ENCODE measurements around the gene GAS7.

GAS7 gene

GRCh38 chr17:10198509-10199249 lies at the start of gene GAS7:
Gene GAS7 (minus strand): TSS chr17:10198606.
- no peak for DNase-seq

GRCh38 chr17:10247810-10248209 lies 49.4 kb upstream of the GAS7 start:
- no peak for DNase-seq

GRCh38 chr17:10243883-10244844 lies 45.8 kb upstream of the GAS7 start:
- DNase-seq, result no peak

- DNase-seq, result no peak
Observed at GRCh38 chr17:10241781-10242180, 43.4 kb upstream of the GAS7 start.

- DNase-seq, result no peak
Observed at GRCh38 chr17:10238661-10239060, 40.3 kb upstream of the GAS7 start.

GRCh38 chr17:10234033-10234432 lies 35.6 kb upstream of the GAS7 start:
- no peak for DNase-seq

- DNase-seq, result no peak
Observed at GRCh38 chr17:10233161-10233560, 34.8 kb upstream of the GAS7 start.

- DNase-seq, result no peak
Observed at GRCh38 chr17:10229181-10229580, 30.8 kb upstream of the GAS7 start.

- no peak for DNase-seq
Observed at GRCh38 chr17:10226930-10227695, 28.7 kb upstream of the GAS7 start.

GRCh38 chr17:10224582-10225195 lies 26.3 kb upstream of the GAS7 start:
- DNase-seq, result no peak

- DNase-seq, result no peak
Observed at GRCh38 chr17:10219193-10219592, 20.8 kb upstream of the GAS7 start.

GRCh38 chr17:10217916-10218315 lies 19.5 kb upstream of the GAS7 start:
- DNase-seq, result no peak

GRCh38 chr17:10216213-10216938 lies 18.0 kb upstream of the GAS7 start:
- no peak for DNase-seq

GRCh38 chr17:10215286-10215685 lies 16.9 kb upstream of the GAS7 start:
- DNase-seq, result no peak

- DNase-seq, result no peak
Observed at GRCh38 chr17:10211666-10212065, 13.3 kb upstream of the GAS7 start.

- no peak for DNase-seq
Observed at GRCh38 chr17:10210151-10210574, 11.8 kb upstream of the GAS7 start.

- no peak for DNase-seq
Observed at GRCh38 chr17:10208604-10209193, 10.3 kb upstream of the GAS7 start.

- DNase-seq, result no peak
Observed at GRCh38 chr17:10207153-10207552, 8.7 kb upstream of the GAS7 start.

- DNase-seq, result no peak
Observed at GRCh38 chr17:10205549-10206185, 7.3 kb upstream of the GAS7 start.

GRCh38 chr17:10201680-10202079 lies 3.3 kb upstream of the GAS7 start:
- DNase-seq, result no peak

- no peak for DNase-seq
Observed at GRCh38 chr17:10200645-10201044, 2.2 kb upstream of the GAS7 start.
